HG03520 (cell line): ENCODE results near the gene FBLIM1.

ENCODE experiments used
- ATAC-seq: cut with Tn5 transposase; IDR thresholded peaks from one replicate; pipeline ENCODE4 v1.9.1; 2021; ENCODE audit warnings: mild to moderate bottlenecking, moderate library complexity; ENCODE audit not compliant: unreplicated experiment

FBLIM1 gene

DNA sequence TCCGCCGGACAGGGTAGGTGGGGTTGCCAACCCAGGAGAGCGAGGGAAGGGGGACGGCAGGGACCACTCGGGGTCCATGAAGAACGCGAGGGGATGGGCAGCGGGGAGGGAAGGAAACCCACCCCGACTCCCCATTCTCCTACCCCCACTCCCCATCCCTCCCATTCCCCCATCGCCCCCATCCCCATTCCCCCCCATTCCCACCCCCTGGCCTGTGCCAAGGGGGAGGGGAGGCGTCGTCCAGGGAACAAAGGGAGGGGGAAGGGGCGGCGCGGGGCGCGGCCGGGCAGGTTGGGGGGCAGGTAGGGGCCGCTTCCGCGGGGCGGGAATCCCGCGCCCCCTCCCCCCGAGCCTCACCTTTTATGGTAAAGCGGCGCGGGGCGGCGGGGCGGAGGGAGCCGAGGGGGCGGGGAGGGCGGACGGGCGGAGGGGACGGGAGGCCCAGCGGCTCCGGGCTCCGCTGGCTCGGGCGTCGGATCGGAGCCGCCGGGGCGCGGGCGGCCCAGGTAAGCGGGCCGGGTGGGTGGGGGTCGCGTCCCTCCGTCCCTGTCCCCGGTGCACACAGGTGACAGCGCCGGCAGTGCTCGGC, at the start of gene FBLIM1:
Gene FBLIM1, plus strand, starts transcription at position 453 of the 589 bp plus-strand sequence. CDS start 6,189 bp downstream, outside the sequence.
- ATAC-seq, result no peak

DNA sequence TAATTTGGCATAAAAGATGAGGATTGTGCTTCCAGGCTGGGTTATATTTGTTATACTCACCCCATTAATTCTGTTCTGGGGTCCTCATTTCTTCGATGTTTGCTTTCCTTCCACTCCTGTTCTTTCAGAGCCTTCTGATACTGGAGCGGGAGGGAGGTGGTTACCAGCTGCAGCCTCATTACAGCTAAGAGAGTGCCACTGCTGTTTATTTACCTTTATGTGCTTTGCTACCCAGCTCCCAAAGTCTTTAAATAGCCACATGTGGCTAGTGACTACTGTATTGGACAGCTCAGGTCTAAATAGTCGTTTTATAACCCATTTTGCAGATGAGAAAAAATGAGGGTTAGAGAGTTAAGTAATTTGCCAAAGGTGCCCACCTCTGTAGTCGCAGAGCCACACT, 49.4 kb upstream of the FBLIM1 start:
- no peak for ATAC-seq

DNA sequence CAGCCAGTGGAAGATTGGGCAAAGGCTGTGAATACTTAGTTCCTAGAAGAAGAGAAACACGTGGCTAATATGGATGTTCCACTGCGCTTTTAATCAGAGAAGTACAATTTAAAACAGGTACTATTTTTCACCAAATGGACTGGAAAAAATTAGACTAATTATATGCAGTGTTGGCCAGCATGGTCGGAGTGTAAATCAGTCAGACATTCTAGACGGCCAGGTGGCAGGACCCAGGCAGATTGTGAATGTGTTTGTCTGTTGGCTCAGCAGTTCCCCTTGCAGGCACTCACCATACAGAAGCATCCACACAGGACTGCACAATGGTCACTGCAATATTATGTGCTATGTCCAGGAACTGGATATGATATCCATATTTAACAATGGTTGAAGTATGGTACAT, 46.4 kb upstream of the FBLIM1 start:
- ATAC-seq, result no peak

- ATAC-seq, result no peak
These were observed 44.0 kb upstream of the FBLIM1 start for GRCh38 chr1:15714406-15715136.

GRCh38 chr1:15717418-15718125, 41.0 kb upstream of the FBLIM1 start:
- no peak for ATAC-seq

DNA sequence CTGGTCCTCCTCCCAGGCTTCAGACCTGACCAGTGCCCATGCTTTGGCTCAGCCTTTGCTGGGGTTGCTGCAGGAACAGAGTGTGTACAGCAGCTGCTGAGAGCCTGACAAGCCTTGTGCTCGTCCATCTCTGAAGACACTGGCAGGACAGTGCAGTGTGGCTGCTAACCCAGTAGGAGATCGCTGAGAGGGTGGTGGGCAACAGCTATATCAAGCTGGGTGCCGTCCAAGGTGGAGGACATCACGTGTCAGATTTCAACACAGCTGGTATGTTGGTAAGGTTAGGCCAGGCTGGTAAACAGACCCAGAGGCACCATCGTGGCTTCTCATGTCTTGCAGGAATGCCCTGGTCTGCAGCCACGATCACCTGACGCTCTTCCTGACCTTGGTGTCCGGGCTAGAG, 40.4 kb upstream of the FBLIM1 start:
- no peak for ATAC-seq

DNA sequence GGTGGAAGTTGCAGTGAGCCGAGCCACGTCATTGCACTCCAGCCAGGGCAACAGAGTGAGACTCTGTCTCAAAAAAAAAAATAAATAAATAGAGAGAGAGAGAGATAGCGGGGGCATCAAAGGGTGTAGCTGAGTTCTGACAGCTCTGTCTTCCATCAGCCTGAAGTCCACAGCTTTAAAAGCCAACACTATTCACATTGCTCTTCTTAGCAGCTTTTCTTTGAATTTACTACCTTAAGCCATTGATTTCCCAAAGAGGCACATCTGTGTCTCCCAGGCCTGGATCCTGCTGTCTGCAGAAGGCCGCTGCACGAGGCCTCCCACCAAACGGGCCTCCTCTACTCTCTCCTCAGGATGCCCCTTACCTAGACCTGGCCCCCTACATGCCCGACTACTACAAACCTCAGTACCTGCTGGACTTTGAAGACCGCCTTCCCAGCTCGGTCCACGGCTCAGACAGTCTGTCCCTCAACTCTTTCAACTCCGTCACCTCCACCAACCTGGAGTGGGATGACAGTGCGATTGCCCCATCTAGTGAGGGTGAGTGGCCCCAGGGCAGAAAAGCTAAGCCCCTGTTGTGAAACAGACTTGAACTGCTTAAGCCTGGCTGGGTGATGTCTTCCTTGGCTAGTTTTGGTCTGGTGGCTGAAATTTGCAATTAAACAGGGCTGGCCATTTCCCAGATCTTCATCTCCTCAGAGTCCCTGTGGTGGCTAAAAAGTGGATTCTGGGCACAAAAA, 39.0 kb upstream of the FBLIM1 start:
- no peak for ATAC-seq

DNA sequence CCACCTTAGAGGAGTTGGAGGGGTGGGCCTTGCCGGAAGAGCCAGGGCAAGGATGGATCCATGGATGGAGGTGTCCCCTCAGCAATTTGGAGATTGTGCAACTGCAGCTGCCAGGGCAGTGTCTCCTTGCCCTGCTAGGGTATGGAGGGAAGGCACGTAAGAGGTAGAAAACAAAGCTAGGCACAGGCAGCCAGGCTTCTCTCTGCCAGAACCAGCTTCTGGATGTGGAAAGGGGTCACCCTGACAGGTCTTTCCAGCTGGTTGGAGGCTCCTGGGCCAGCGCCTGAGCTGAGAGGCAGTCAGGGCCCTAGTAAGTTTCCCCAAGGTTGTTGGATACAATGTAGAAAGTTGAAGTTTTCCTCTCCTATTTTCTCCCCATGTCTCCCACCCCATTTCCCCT, 37.7 kb upstream of the FBLIM1 start:
- ATAC-seq, result no peak

DNA sequence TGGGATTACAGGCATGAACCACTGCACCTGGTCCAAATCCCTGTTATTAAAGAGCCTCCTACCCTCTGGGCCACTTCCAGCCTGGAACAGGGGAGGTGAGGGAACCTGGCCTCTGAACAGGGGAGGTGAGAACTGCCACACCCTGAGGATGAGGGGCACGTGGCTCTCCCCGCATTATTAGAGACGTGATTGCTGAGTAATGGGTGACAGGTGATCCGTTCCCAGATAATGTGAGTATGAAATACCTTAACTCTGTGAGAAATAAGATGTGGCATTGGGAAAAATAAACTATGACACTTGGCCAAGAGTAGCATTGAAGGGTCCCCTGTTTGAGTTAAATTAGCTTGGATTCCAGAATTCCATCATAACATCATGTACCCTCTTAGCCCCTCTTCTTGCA, 36.2 kb upstream of the FBLIM1 start:
- ATAC-seq, result no peak

- ATAC-seq, result no peak
These were observed 35.6 kb upstream of the FBLIM1 start for GRCh38 chr1:15722836-15723532.

GRCh38 chr1:15723631-15724246, 34.9 kb upstream of the FBLIM1 start:
- ATAC-seq, result no peak

DNA sequence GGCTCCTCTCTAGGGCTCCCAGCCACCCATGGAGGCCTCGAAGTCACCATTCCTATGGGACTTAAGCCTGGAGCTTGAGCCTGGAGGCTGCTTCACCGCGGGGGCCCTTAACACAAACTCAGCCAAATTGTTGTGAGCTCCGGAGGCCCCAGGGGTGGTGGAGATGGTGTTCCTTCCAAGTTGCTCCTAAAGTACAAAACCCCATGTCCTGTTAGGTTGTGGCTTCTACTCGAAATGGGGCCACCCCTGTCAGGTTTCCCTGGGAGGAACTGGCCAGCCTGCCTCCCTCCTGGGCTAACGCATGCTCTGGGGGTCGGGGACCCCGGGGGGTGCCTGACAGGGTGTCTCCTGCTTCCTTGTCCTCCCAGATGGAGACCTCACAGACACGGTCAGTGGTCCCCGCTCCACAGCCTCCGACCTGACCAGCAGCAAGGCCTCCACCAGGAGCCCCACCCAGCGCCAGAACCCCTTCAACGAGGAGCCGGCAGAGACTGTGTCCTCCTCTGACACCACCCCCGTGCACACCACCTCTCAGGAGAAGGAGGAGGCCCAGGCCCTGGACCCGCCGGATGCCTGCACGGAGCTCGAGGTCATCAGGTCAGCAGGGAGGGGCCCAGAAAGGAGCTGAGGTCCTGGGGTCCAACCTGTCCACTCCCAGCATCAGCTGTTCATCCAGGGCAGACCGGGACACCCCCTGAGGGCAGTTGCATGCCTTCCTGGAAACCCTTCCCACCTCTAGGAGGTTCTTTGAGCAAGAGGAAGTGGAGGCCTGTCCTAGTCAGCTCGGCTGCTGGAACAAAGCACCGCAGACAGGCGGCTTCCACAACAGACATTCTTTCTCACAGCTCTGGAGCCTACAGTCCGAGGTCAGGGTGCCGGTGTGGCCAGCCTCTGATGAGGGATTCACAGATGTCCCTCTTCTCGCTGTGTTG, 33.4 kb upstream of the FBLIM1 start:
- ATAC-seq, result no peak

DNA sequence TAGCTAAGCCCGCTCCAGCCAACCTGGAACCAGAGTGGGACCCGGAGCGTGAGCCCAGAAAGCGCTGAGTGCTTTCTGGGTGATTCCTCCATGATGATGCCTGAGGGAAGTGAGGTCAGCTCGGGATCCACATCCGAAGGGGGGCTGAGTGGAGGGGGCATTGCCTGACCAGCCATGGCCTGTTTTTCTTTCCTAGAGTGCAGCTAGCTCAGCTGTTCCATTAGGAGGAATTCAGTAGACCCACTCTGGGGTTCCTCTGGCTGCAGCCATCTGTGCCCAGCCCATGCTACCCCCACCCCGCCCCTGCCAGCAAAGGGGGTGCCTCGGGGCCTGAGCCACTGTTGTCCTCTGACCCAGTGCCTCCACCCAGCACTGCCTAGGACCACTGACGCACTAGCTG, 32.1 kb upstream of the FBLIM1 start:
- ATAC-seq, result no peak

DNA sequence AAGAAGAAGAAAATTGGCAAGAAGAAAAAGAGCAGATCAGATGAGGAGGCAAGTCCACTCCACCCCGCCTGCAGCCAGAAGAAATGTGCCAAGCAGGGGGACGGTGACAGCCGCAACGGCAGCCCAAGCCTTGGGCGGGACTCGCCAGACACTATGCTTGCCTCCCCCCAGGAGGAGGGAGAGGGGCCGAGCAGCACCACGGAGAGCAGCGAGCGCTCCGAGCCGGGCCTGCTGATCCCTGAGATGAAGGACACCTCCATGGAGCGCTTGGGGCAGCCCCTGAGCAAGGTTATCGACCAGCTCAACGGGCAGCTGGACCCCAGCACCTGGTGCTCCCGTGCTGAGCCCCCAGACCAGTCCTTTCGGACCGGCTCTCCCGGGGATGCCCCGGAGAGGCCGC, 31.6 kb upstream of the FBLIM1 start:
- no peak for ATAC-seq

- no peak for ATAC-seq
These were observed 31.2 kb upstream of the FBLIM1 start for GRCh38 chr1:15727424-15727823.

GRCh38 chr1:15727866-15728534, 30.6 kb upstream of the FBLIM1 start:
- ATAC-seq, result no peak

DNA sequence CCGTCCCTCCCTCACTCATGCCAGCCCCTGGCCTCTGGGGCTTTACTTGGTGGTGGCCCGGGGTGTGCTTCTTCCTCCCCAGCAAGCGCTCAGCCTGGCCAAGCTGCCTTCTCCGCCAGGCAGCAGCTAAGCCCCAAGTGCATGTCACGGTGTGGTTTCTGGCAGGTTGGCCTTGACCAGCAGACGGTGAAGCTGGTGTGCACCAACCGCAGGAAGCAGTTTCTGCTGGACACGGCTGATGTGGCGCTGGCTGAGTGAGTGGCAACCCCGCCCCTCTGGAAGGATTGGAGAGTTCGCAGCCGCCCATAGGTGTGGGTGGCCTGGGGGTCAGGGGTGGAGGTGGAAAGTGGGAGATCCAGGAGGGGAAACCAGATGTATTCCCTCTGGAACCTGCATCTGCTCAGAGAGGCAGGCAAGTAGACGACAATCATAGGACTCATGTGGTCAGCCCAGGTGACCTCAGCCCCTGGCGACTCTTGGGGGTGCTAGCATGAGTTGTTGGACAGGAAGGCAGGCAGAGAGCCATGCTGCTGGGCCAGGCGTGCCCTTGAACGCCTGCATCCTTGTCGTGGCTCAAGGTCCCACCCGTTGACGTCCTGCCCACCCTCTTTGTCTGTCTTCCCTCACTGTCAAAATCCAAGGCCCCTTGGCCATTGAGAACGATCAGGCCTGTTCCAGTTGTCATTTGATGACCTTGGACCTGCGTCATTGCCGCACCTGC, 29.5 kb upstream of the FBLIM1 start:
- no peak for ATAC-seq

GRCh38 chr1:15730423-15730822, 28.2 kb upstream of the FBLIM1 start:
- ATAC-seq, result no peak
